HCT116 (cell line): ENCODE measurements around the gene PRSS27. TPM values are rescaled to one million over a fixed set of nuclear protein-coding genes. Genes with fewer than 3 reads are reported as not detected.
"Not testable (repeated sequence)": the region's sequence is repeated elsewhere in the genome, so short reads cannot be mapped to it uniquely, and the experiment has no call there.

Source experiments
- ATAC-seq: fragments of 200-7000 bp; cut with Tn5 transposase; 2 replicates; pipeline ENCODE4 v1.9.1; 2020; ENCODE audit warnings: mild to moderate bottlenecking, moderate library complexity
- BruUV-seq: library from RNA; stranded (reverse); fragments of 400-500 nt; replicated peaks from 2 replicates; lab custom pipeline; 2021; lab: Mats Ljungman, UMichigan
- CTCF ChIA-PET: fragments of 300-600 bp; sonication (Branson Sonifier 250); formaldehyde crosslinking; loops from one replicate; lab custom pipeline; 2021; ENCODE audit warnings: antibody characterized with exemption; lab: Charles Lee
- POLR2A ChIA-PET: fragments of 300-600, 350-600 bp; sonication (Branson Sonifier 250); formaldehyde crosslinking; loops from one replicate; lab custom pipeline; 2021; ENCODE audit warnings: antibody characterized with exemption; lab: Charles Lee
- RAD21 ChIA-PET, 2 experiments: fragments of 300-600 bp; sonication (Branson Sonifier 250); formaldehyde crosslinking; loops; one replicate each; lab custom pipeline; 2023; ENCODE audit warnings: low total read pairs in 2 of 2; ENCODE audit not compliant: uncharacterized antibody in 2 of 2, unreplicated experiment in 2 of 2, low non-redundant PET in 1 of 2; lab: Charles Lee
- DNase-seq: peaks from one replicate; pipeline ENCODE4 v3.0.0-alpha.2; 2010; ENCODE audit warnings: low read depth, low spot score
- H2AFZ ChIP-seq: fragments of 200-600 bp; shearing (Covaris generic), sonication (generic); 2 replicates; pipeline ENCODE4 v1.6.1; 2017; ENCODE audit warnings: low read depth, mixed run types, mixed read lengths, antibody characterized with exemption, low read length; ENCODE audit not compliant: poor library complexity, severe bottlenecking
- H3K27ac ChIP-seq: 2 replicates; pipeline ENCODE4 v1.5.1; 2012; ENCODE audit warnings: low read depth, low read length
- H3K27me3 ChIP-seq: fragments of 200-600 bp; sonication (generic); 2 replicates; pipeline ENCODE4 v1.6.1; 2016; ENCODE audit warnings: mixed run types, low read length, mixed read lengths; ENCODE audit not compliant: insufficient read depth
- H3K36me3 ChIP-seq, 2 experiments: fragments of 200-500 bp in 1 of 2; fragments of 200-600 bp in 1 of 2; sonication (Bioruptor generic) in 1 of 2; sonication (generic) in 1 of 2; 2 replicates each; pipeline versions ENCODE4 v1.5.1 to v1.6.1; 2014 to 2016; ENCODE audit warnings: low read length in 2 of 2, inconsistent platforms in 1 of 2, mixed read lengths in 1 of 2, mixed run types in 1 of 2; ENCODE audit not compliant: insufficient read depth in 2 of 2, control insufficient read depth in 1 of 2
- H3K4me1 ChIP-seq, 2 experiments: fragments of 200-600 bp in 1 of 2; sonication (generic) in 1 of 2; 2 replicates each; pipeline versions ENCODE4 v1.5.1 to v1.6.1; 2012 to 2017; ENCODE audit warnings: low read length in 2 of 2, inconsistent platforms in 1 of 2, mild to moderate bottlenecking in 1 of 2, mixed read lengths in 1 of 2, mixed run types in 1 of 2, moderate library complexity in 1 of 2; ENCODE audit not compliant: insufficient read depth in 2 of 2, control insufficient read depth in 1 of 2
- H3K4me2 ChIP-seq: fragments of 200-600 bp; sonication (generic); 2 replicates; pipeline ENCODE4 v1.6.1; 2017; ENCODE audit warnings: mixed run types, low read length, mixed read lengths
- H3K4me3 ChIP-seq, 2 experiments: fragments of 200-600 bp in 1 of 2; sonication (generic) in 1 of 2; replicated peaks in 1 of 2; 2 replicates each; pipeline ENCODE4 v1.5.1; 2011 to 2016; ENCODE audit warnings: low read length in 2 of 2, control low read depth in 1 of 2, low read depth in 1 of 2, mild to moderate bottlenecking in 1 of 2, mixed read lengths in 1 of 2, mixed run types in 1 of 2
- H3K79me2 ChIP-seq: fragments of 200-600 bp; sonication (generic); 2 replicates; pipeline ENCODE4 v1.6.1; 2017; ENCODE audit warnings: mild to moderate bottlenecking, mixed run types, low read length, moderate library complexity, mixed read lengths; ENCODE audit not compliant: insufficient read depth
- H3K9ac ChIP-seq: fragments of 200-600 bp; sonication (generic); 2 replicates; pipeline ENCODE4 v1.6.1; 2016; ENCODE audit warnings: low read length, mixed read lengths
- H3K9me2 ChIP-seq: fragments of 200-600 bp; sonication (generic), shearing (Covaris generic); 2 replicates; pipeline ENCODE4 v1.6.1; 2017; ENCODE audit warnings: mixed run types, mild to moderate bottlenecking, moderate library complexity; ENCODE audit not compliant: insufficient read depth
- H3K9me3 ChIP-seq, 2 experiments: fragments of 200-500 bp in 1 of 2; fragments of 200-600 bp in 1 of 2; sonication (Bioruptor generic) in 1 of 2; sonication (generic) in 1 of 2; 2 replicates each; pipeline ENCODE4 v1.6.1; 2014 to 2017; ENCODE audit warnings: low read length in 2 of 2, mixed read lengths in 2 of 2, inconsistent platforms in 1 of 2, low read depth in 1 of 2, mild to moderate bottlenecking in 1 of 2, mixed run types in 1 of 2, moderate library complexity in 1 of 2; ENCODE audit not compliant: control insufficient read depth in 1 of 2, insufficient read depth in 1 of 2
- H4K20me1 ChIP-seq: fragments of 200-600 bp; sonication (generic), shearing (Covaris generic); 2 replicates; pipeline ENCODE4 v1.6.1; 2017; ENCODE audit warnings: mixed run types, mild to moderate bottlenecking, moderate library complexity; ENCODE audit not compliant: insufficient read depth
- FOSL1 ChIP-seq: IDR thresholded peaks from 2 replicates; pipeline ENCODE4 v1.6.1; 2012; ENCODE audit warnings: low read depth
- JUND ChIP-seq: IDR thresholded peaks from 2 replicates; pipeline ENCODE4 v1.6.1; 2012
- SIN3A ChIP-seq: IDR thresholded peaks from 2 replicates; pipeline ENCODE4 v1.6.1; 2012; ENCODE audit warnings: low read depth
- SP1 ChIP-seq: IDR thresholded peaks from 2 replicates; pipeline ENCODE4 v1.6.1; 2012; ENCODE audit warnings: low read depth
- intact Hi-C: fragments of 100-400 bp; cut with micrococcal nuclease; formaldehyde crosslinking; loops from 2 replicates; pipeline ENCODE4 v1.10.0; 2022
- total RNA-seq: library from RNA; stranded (reverse); gene quantifications from one replicate; pipeline ENCODE4 v1.2.1, GENCODE V29; 2021; ENCODE audit not compliant: unreplicated experiment
- TF ChIP-seq, protein P1 (sequence below): IDR thresholded peaks from 2 replicates; pipeline ENCODE4 v1.6.1; 2012

The PRSS27 gene
- total RNA-seq, 1 experiment from 2014 or later, result 3.3 TPM

DNA sequence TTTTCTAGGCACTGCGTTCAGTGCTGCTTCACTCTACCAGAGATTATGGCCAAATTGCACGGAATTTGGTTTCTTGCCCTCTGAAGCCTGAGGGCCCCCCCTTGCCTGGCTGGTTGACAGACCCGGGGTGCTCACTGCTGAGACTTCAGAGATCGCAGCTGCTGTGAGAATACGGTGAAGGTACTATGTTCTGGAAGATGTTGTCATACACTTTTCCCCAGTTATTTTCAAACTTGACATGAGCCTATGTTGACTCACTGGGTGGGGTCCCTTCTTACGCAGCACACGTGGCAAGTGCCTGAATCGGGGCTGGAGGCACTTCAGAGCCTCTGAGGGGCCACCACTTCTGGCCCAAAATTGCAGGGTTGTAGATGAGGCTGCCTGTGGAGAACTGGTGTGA lies 39.7 kb downstream of the PRSS27 start:
- intact Hi-C loops, result not testable (repeated sequence)
- TF ChIP-seq SIN3A, result peak; percentile 38; the same call in 1 of the 2 replicates
- TF ChIP-seq SP1, result peak; percentile 35; the same call in 1 of the 2 replicates
- TF ChIP-seq, protein P1, sequence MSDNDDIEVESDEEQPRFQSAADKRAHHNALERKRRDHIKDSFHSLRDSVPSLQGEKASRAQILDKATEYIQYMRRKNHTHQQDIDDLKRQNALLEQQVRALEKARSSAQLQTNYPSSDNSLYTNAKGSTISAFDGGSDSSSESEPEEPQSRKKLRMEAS, result peak; percentile 65
- peak; percentile 42; the same call in 1 of the 2 replicates for TF ChIP-seq FOSL1
- peak; percentile 26; the same call in 1 of the 2 replicates for TF ChIP-seq JUND
- TF ChIP-seq, all 23 proteins: peak for 5; not testable (repeated sequence) for 18
- peaks cover 22 to 56% of the 10 kb centered on the region in 2 experiments for H3K4me1 ChIP-seq
- RAD21 ChIA-PET, DNase-seq, CTCF ChIA-PET, ATAC-seq, BruUV-seq, H4K20me1 ChIP-seq, POLR2A ChIA-PET, H2AFZ ChIP-seq, H3K9me3 ChIP-seq, H3K9me2 ChIP-seq, H3K27me3 ChIP-seq, H3K36me3 ChIP-seq: not testable (repeated sequence)
- H3K4me3 ChIP-seq, result 0 out of 4 replicates have a peak overlapping the region, but pooled peaks of 1 of the 2 experiments have one; percentile 99
- H3K79me2 ChIP-seq, result peaks cover 41% of the 10 kb centered on the region
- H3K27ac ChIP-seq, result peak overlapping the region; percentile 86; the same call in 1 of the 2 replicates
- H3K4me2 ChIP-seq, result peak overlapping the region; percentile 66
- H3K9ac ChIP-seq, result peak overlapping the region; percentile 73

DNA sequence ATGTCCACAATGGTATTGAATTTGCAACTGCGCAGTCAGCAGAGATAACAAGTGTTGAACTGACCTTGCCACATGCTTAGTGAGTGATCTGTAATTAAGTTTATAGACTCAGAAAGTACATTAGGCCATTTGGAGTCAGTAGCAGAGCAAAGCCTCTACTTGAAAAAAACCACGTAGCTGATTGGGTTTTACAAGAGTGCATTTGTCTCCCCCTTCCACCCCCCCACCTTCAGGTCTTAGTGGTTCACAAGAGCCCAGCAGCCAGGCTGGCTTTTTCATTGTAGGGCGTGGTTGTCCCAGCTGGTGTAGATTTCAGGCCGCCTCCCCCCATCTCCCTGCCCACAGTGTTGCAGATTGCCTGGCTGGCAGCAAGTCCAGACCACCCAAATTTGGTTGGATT lies 40.1 kb downstream of the PRSS27 start:
- peaks cover 40% of the 10 kb centered on the region for H3K79me2 ChIP-seq
- RAD21 ChIA-PET, H3K36me3 ChIP-seq, H3K4me3 ChIP-seq, H4K20me1 ChIP-seq, H3K9me3 ChIP-seq, ATAC-seq, DNase-seq, H3K27me3 ChIP-seq, H2AFZ ChIP-seq, CTCF ChIA-PET, POLR2A ChIA-PET, H3K9me2 ChIP-seq, BruUV-seq, intact Hi-C loops, H3K27ac ChIP-seq: not testable (repeated sequence)
- H3K4me2 ChIP-seq, result peak overlapping the region; percentile 66
- peak overlapping the region; percentile 73 for H3K9ac ChIP-seq
- H3K4me1 ChIP-seq, result peaks cover 27 to 59% of the 10 kb centered on the region in 2 experiments

DNA sequence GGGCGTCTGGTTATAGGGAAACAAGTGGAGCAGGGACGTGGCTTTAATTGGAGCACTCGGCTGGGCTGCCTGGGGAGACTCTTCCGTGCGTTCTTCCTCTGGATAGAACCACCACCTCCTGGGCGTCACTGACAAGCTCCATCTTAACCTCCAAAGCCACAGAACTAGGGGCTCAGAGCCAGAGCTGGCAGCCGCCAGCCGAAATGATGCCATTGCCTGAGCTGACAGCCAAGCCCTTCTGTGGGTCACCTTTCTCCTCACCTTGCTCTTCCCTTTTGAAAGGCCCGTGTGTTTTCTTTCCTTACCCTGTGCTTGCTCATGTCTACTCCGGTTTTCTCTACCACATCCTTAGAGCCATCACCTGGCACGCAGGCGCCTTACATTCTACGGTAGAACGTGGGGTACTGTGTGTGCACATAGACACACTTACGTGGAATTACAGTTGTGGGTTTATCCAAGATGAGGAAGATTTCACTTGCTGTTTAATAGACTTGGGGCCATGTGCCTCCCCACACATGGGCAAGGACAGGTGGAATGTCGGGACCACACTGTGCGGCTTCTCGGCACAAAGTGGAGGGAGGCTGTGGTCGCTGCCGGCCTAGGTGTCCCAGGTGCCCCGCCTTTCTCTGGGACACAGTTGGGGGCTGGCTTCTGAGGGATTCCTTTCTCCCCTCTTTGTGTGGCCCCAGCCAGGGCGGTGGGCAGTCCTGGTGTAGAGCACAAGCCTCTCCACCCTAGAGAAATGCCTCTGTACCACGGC lies 41.6 kb downstream of the PRSS27 start:
- POLR2A ChIA-PET, H3K4me2 ChIP-seq, H3K27ac ChIP-seq, H3K4me3 ChIP-seq, intact Hi-C loops, H3K9me3 ChIP-seq, CTCF ChIA-PET, H3K27me3 ChIP-seq, H2AFZ ChIP-seq, H4K20me1 ChIP-seq, ATAC-seq, DNase-seq, BruUV-seq, H3K9ac ChIP-seq, H3K9me2 ChIP-seq, RAD21 ChIA-PET, H3K36me3 ChIP-seq: not testable (repeated sequence)
- H3K4me1 ChIP-seq, result peaks cover 30 to 66% of the 10 kb centered on the region in 2 experiments
- peaks cover 27% of the 10 kb centered on the region for H3K79me2 ChIP-seq
